Panc1 (cell line): ENCODE results near the gene ZKSCAN5. TPM values are rescaled to one million over a fixed set of nuclear protein-coding genes. Genes with fewer than 3 reads are reported as not detected.

Experiments
- ATAC-seq: fragments of 200-7000 bp; cut with Tn5 transposase; 2 replicates; pipeline ENCODE4 v1.9.1; 2020; ENCODE audit warnings: mild to moderate bottlenecking, moderate library complexity
- BruUV-seq: library from RNA; stranded (reverse); fragments of 400-500 nt; replicated peaks from 2 replicates; lab custom pipeline; 2021; lab: Mats Ljungman, UMichigan
- CTCF ChIA-PET: fragments of 300-600 bp; sonication (Branson Sonifier 250); formaldehyde crosslinking; loops from one replicate; lab custom pipeline; 2022; ENCODE audit warnings: antibody characterized with exemption; lab: Charles Lee
- POLR2A ChIA-PET: fragments of 300-600 bp; sonication (Branson Sonifier 250); formaldehyde crosslinking; loops from one replicate; lab custom pipeline; 2022; ENCODE audit warnings: antibody characterized with exemption; lab: Charles Lee
- DNase-seq: peaks from one replicate; pipeline ENCODE4 v3.0.0-alpha.2; 2010; ENCODE audit warnings: low read depth, low spot score
- H3K27ac ChIP-seq: 2 replicates; pipeline ENCODE4 v1.5.1; 2011; ENCODE audit warnings: mild to moderate bottlenecking, low read length, inconsistent platforms
- H3K27me3 ChIP-seq: fragments of 200-500 bp; sonication (Bioruptor generic); 2 replicates; pipeline ENCODE4 v1.6.0; 2014; ENCODE audit warnings: low read length, inconsistent platforms; ENCODE audit not compliant: control insufficient read depth, insufficient read depth
- H3K36me3 ChIP-seq: fragments of 200-500 bp; sonication (Bioruptor generic); 2 replicates; pipeline ENCODE4 v1.5.1; 2014; ENCODE audit warnings: inconsistent platforms, mild to moderate bottlenecking, low read length, moderate library complexity; ENCODE audit not compliant: control insufficient read depth, insufficient read depth
- H3K4me1 ChIP-seq: 2 replicates; pipeline ENCODE4 v1.5.1; 2011; ENCODE audit warnings: inconsistent platforms, mild to moderate bottlenecking, low read length, moderate library complexity; ENCODE audit not compliant: control insufficient read depth, insufficient read depth
- H3K4me3 ChIP-seq, 2 experiments: 2 replicates each; pipeline ENCODE4 v1.5.1; 2011 to 2012; ENCODE audit warnings: low read depth in 2 of 2, low read length in 2 of 2, mild to moderate bottlenecking in 2 of 2, inconsistent platforms in 1 of 2, moderate library complexity in 1 of 2
- H3K9me3 ChIP-seq: fragments of 200-500 bp; sonication (Bioruptor generic); 2 replicates; pipeline ENCODE4 v1.5.1; 2014; ENCODE audit warnings: low read depth, mild to moderate bottlenecking, inconsistent platforms, low read length, moderate library complexity; ENCODE audit not compliant: control insufficient read depth, insufficient read depth
- POLR2AphosphoS5 ChIP-seq: IDR thresholded peaks from 2 replicates; pipeline ENCODE4 v1.6.1; 2012; ENCODE audit warnings: mild to moderate bottlenecking, low read depth, low read length, moderate library complexity
- SIN3A ChIP-seq: IDR thresholded peaks from 2 replicates; pipeline ENCODE4 v1.6.1; 2012; ENCODE audit warnings: low read depth, mild to moderate bottlenecking, low read length, moderate library complexity, borderline replicate concordance; ENCODE audit not compliant: insufficient read depth
- TCF7L2 ChIP-seq: IDR thresholded peaks from 2 replicates; pipeline ENCODE4 v1.6.1; 2011; ENCODE audit warnings: mild to moderate bottlenecking, low read depth, low read length, inconsistent platforms
- in situ Hi-C: cut with HindIII; loops from 2 replicates; pipeline ENCODE4 v1.10.0; 2016; ENCODE audit warnings: low sequenced_read_pairs, low pct_unique_long_range_greater_than_20kb
- intact Hi-C: fragments of 100-400 bp; cut with micrococcal nuclease; formaldehyde crosslinking; loops from one replicate; pipeline ENCODE4 v1.10.0; 2022; ENCODE audit not compliant: unreplicated experiment
- total RNA-seq: library from RNA; stranded (reverse); gene quantifications from one replicate; pipeline ENCODE4 v1.2.1, GENCODE V29; 2021; ENCODE audit not compliant: unreplicated experiment
- TF ChIP-seq, protein P1 (sequence below): fragments of 450-650 bp; IDR thresholded peaks from 2 replicates; pipeline ENCODE4 v1.5.1; 2017; ENCODE audit warnings: mild to moderate bottlenecking
- TF ChIP-seq, protein P2 (sequence below), 2 experiments: IDR thresholded peaks; 2 replicates each; pipeline ENCODE4 v1.6.1; 2011 to 2012; ENCODE audit warnings: low read depth in 2 of 2, control low read depth in 1 of 2, low read length in 1 of 2, mild to moderate bottlenecking in 1 of 2, moderate library complexity in 1 of 2; ENCODE audit not compliant: insufficient read depth in 1 of 2

ZKSCAN5 gene
- total RNA-seq, 1 experiment from 2014 or later = 17.5 TPM

DNA sequence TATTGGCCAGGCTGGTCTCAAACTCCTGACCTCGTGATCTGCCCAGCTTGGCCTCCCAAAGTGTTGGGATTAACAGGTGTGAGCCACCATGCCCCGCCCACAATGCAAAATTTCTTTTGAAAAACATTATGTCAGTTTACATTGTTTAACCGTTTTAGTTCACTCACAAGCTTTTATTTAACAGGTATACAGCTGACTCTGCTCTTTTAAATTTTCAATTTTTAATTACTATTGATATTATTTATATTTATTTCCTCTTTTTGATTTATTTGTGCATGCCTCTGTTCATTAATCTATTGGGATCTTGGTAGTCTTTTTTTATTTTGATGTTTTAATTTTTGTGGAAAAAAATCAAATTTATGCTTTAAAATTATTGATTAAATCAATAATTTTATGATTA lies 16.9 kb downstream of the ZKSCAN5 start:
- DNase-seq (no peak), ATAC-seq (no peak)
- ChIA-PET CTCF (no interaction called here), POLR2A (no interaction called here)
- Histone ChIP-seq H3K9me3 (peaks cover 7% of the 10 kb centered on the region; the same call in 1 of the 2 replicates), H3K4me1 (no peaks in the 10 kb centered on the region), H3K27ac (no peak overlapping the region), H3K27me3 (no peaks in the 10 kb centered on the region), H3K36me3 (peaks cover 9% of the 10 kb centered on the region; the same call in 1 of the 2 replicates), H3K4me3 (no peak overlapping the region)
- in situ Hi-C loops = no loop called here
- TF ChIP-seq SIN3A (no peak), POLR2AphosphoS5 (no peak), TCF7L2 (no peak)
- TF ChIP-seq, protein P1, sequence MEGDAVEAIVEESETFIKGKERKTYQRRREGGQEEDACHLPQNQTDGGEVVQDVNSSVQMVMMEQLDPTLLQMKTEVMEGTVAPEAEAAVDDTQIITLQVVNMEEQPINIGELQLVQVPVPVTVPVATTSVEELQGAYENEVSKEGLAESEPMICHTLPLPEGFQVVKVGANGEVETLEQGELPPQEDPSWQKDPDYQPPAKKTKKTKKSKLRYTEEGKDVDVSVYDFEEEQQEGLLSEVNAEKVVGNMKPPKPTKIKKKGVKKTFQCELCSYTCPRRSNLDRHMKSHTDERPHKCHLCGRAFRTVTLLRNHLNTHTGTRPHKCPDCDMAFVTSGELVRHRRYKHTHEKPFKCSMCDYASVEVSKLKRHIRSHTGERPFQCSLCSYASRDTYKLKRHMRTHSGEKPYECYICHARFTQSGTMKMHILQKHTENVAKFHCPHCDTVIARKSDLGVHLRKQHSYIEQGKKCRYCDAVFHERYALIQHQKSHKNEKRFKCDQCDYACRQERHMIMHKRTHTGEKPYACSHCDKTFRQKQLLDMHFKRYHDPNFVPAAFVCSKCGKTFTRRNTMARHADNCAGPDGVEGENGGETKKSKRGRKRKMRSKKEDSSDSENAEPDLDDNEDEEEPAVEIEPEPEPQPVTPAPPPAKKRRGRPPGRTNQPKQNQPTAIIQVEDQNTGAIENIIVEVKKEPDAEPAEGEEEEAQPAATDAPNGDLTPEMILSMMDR = no peak
- TF ChIP-seq, protein P2, sequence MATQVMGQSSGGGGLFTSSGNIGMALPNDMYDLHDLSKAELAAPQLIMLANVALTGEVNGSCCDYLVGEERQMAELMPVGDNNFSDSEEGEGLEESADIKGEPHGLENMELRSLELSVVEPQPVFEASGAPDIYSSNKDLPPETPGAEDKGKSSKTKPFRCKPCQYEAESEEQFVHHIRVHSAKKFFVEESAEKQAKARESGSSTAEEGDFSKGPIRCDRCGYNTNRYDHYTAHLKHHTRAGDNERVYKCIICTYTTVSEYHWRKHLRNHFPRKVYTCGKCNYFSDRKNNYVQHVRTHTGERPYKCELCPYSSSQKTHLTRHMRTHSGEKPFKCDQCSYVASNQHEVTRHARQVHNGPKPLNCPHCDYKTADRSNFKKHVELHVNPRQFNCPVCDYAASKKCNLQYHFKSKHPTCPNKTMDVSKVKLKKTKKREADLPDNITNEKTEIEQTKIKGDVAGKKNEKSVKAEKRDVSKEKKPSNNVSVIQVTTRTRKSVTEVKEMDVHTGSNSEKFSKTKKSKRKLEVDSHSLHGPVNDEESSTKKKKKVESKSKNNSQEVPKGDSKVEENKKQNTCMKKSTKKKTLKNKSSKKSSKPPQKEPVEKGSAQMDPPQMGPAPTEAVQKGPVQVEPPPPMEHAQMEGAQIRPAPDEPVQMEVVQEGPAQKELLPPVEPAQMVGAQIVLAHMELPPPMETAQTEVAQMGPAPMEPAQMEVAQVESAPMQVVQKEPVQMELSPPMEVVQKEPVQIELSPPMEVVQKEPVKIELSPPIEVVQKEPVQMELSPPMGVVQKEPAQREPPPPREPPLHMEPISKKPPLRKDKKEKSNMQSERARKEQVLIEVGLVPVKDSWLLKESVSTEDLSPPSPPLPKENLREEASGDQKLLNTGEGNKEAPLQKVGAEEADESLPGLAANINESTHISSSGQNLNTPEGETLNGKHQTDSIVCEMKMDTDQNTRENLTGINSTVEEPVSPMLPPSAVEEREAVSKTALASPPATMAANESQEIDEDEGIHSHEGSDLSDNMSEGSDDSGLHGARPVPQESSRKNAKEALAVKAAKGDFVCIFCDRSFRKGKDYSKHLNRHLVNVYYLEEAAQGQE (IDR thresholded peaks at IDR 0.05; ENCODE audit: insufficient read depth in 1 of 2, low read depth in 2 of 2, low read length in 1 of 2) = no peak
- no TSS peak for BruUV-seq
- intact Hi-C loops = no loop called here

DNA sequence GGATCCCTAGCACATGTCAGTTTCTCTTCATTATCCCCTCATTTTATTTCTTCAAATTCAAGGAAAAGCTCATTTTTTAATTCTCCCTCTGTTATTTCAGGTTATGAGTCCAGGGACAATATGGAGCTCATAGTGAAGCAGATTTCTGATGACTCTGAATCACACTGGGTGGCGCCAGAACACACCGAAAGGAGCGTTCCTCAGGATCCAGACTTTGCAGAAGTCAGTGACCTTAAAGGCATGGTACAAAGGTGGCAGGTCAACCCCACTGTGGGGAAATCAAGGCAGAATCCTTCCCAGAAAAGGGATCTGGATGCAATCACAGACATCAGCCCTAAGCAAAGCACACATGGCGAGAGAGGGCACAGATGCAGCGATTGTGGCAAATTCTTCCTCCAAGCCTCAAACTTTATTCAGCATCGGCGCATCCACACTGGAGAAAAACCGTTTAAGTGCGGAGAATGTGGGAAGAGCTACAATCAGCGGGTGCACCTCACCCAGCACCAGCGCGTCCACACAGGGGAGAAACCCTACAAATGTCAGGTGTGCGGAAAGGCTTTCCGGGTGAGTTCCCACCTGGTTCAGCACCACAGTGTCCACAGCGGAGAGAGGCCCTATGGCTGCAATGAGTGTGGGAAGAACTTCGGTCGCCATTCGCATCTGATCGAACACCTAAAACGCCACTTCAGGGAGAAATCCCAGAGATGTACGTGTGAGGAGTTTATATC lies 21.4 kb downstream of the ZKSCAN5 start:
- no peaks in the 10 kb centered on the region for H3K4me1 ChIP-seq
- in situ Hi-C loops (no loop called here), intact Hi-C loops (no loop called here)
- no peak for DNase-seq
- CTCF ChIA-PET = interaction anchor here (0.7 to 0.9 kb wide), 2 partner anchors 11 to 20 kb away, joined by 3 to 4 read pairs; no protein-coding TSS in a partner anchor
- no peak overlapping the region for H3K27ac ChIP-seq
- H3K36me3 ChIP-seq = peaks cover 10% of the 10 kb centered on the region; the same call in 1 of the 2 replicates
- no peak; the same call in 1 of the 2 replicates for ATAC-seq
- TF ChIP-seq, protein P1 = no peak
- TF ChIP-seq POLR2AphosphoS5 (no peak), SIN3A (no peak), TCF7L2 (no peak)
- TF ChIP-seq, protein P2 (IDR thresholded peaks at IDR 0.05; ENCODE audit: insufficient read depth in 1 of 2, low read depth in 2 of 2, low read length in 1 of 2) = no peak
- no TSS peak for BruUV-seq
- POLR2A ChIA-PET = interaction anchor here (0.6 to 0.9 kb wide), 2 partner anchors 10 to 16 kb away, joined by 5 to 6 read pairs; no protein-coding TSS in a partner anchor
- H3K9me3 ChIP-seq = peaks cover 28% of the 10 kb centered on the region
- no peaks in the 10 kb centered on the region for H3K27me3 ChIP-seq
- no peak overlapping the region for H3K4me3 ChIP-seq
